Activated CD4-positive, alpha-beta T cell treated with anti-CD3 and anti-CD28 coated beads, Interleukin-2, amount 10 ng/mL, durations not matched to agents 24 days and 14 days (primary cell): Measurements from ENCODE around the gene AANAT. TPM values are rescaled to one million over a fixed set of nuclear protein-coding genes. Genes with fewer than 3 reads are reported as not detected.

Experiments used
- DNase-seq: peaks from one replicate; pipeline ENCODE4 v3.0.0; 2022
- H3K27ac Mint-ChIP-seq: one replicate; pipeline ENCODE4 v1.8.0; 2022; ENCODE audit warnings: mild to moderate bottlenecking, mixed read lengths
- H3K27me3 Mint-ChIP-seq: one replicate; pipeline ENCODE4 v1.8.0; 2022; ENCODE audit warnings: mixed read lengths
- H3K36me3 Mint-ChIP-seq: one replicate; pipeline ENCODE4 v1.8.0; 2022; ENCODE audit warnings: low read depth, mild to moderate bottlenecking, mixed read lengths
- H3K4me1 Mint-ChIP-seq: one replicate; pipeline ENCODE4 v1.8.0; 2021; ENCODE audit warnings: mixed read lengths
- H3K4me3 Mint-ChIP-seq: one replicate; pipeline ENCODE4 v1.8.0; 2022; ENCODE audit warnings: mild to moderate bottlenecking, moderate library complexity, mixed read lengths
- H3K9me3 Mint-ChIP-seq: one replicate; pipeline ENCODE4 v1.8.0; 2021; ENCODE audit warnings: mixed read lengths
- intact Hi-C: fragments of 100-400 bp; cut with micrococcal nuclease; formaldehyde crosslinking; loops from one replicate; pipeline ENCODE4 v1.15.1; 2023
- total RNA-seq: library from RNA; stranded (reverse); gene quantifications from 2 replicates; pipeline ENCODE4 v1.2.3, GENCODE V29; 2022

AANAT gene
- total RNA-seq, 1 donor from 2014 or later = not detected

DNA sequence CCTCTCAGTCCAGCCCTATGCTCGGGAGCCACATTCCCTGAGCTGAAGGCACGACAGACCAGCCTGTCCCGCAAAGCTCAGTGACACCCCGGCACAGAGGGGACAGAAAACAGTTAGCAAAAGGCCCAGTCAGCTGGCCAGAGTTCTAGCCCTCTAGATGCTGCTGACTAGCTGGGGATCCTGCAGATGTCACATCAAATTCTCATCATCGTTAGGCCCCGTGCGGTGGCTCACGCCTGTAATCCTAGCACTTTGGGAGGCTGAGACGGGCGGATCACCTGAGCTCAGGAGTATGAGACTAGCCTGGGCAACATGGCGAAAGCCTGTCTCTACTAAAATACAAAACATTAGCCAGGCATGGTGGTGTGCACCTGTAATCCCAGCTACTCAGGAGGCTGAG lies 31.7 kb upstream of the AANAT start:
- no peak for DNase-seq
- H3K9me3 Mint-ChIP-seq = no peaks in the 10 kb centered on the region
- H3K27me3 Mint-ChIP-seq = no peaks in the 10 kb centered on the region
- no peak overlapping the region for H3K27ac Mint-ChIP-seq
- H3K4me1 Mint-ChIP-seq = peaks cover 12% of the 10 kb centered on the region
- intact Hi-C loops = no loop called here
- H3K4me3 Mint-ChIP-seq = no peak overlapping the region
- H3K36me3 Mint-ChIP-seq = peaks cover 2% of the 10 kb centered on the region

DNA sequence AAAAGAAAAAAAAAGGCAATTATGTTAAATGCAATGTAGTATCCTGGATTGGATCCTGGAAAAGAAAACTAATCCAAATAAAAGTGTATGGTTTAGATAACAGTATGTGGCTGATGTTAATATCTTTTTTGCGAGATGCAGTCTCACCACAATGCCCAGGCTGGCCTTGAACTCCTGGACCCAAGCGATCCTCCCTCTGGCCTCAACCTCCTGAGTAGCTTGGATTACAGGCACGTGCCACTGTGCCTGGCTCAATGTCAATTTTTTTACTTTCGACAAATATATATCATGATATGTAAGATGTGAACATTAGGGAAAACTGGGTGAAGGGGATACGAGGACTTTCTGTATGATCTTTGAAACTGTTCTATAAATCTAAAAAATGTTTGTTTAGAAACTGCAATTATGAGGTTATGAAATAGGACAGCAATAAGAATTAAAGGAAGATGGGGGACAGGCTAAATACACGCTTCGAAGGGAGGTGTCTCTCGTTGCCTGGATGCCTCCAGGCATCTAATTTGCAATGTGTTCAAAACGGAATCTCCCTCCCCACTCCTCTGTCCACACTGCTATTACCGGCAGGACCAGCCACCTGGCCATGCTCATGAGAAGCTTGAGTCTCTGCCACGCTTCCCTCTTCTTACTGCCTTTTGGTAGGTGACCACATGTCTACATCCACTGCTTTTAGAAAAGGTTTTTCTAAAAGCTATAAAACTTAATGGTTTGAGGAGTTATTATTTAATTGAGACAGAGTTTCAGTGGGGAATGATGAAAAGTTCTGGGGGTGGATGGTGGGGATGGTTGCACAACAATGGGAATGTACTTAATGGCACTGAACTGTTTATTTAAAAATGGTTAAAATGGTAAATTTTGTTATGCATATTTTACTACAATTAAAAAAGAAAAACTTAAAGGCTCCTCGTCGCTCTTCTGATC lies 29.7 kb upstream of the AANAT start:
- H3K27ac Mint-ChIP-seq = no peak overlapping the region
- H3K4me1 Mint-ChIP-seq = peaks cover 26% of the 10 kb centered on the region
- no peaks in the 10 kb centered on the region for H3K9me3 Mint-ChIP-seq
- no peaks in the 10 kb centered on the region for H3K27me3 Mint-ChIP-seq
- intact Hi-C loops = no loop called here
- no peak overlapping the region for H3K4me3 Mint-ChIP-seq
- H3K36me3 Mint-ChIP-seq = peaks cover 3% of the 10 kb centered on the region
- no peak for DNase-seq

DNA sequence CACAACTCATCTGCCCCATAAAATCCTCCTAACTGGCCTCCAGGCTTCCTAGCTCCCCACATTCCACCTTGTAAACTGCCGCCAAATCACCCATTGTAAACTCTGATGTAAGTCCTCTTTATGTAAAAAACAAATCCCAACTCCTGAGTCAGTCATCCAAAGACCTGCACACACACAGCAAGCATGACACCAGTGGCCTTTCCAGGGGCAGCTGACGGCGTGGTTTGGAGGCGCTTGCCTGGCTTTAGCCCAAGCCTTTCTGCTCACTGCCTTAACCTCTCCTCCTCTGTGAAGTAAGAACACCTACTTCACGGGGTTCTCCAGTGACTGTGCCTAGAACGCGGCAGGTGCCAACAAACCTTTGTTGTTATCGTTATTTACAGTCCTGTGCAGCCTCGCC lies 28.5 kb upstream of the AANAT start:
- no peaks in the 10 kb centered on the region for H3K27me3 Mint-ChIP-seq
- H3K9me3 Mint-ChIP-seq = no peaks in the 10 kb centered on the region
- H3K4me3 Mint-ChIP-seq = no peak overlapping the region
- peaks cover 6% of the 10 kb centered on the region for H3K36me3 Mint-ChIP-seq
- intact Hi-C loops = no loop called here
- no peak for DNase-seq
- H3K4me1 Mint-ChIP-seq = peaks cover 35% of the 10 kb centered on the region
- H3K27ac Mint-ChIP-seq = no peak overlapping the region

DNA sequence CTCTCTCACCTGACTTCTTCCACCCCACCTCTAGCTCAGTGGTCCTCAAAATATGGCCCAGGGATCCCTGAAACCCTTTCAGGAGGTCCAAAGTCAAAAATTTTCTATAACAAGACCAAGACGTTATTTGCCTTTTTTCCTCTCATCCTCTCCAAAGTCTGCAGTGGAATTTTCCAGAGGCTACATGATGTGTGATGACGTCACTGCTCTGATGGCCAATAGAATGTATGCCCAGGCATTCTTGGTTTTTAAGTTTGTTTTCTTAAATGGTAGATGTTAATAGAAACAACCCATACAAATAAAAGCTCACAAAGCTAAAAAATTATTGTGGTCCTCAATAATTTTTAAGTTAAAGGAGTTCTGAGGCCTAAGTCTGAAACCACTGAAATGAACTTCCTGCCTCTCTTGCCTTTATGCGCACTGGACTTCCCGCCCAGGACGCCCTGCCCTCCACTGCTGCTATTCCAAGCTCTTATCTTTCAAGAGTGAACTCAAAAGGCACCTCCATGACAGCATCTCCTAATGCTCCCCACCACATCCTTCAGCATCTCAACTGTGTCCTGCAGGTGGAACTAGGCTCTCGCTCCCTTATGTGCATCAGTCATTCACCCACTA lies 28.0 kb upstream of the AANAT start:
- DNase-seq = no peak
- H3K27me3 Mint-ChIP-seq = no peaks in the 10 kb centered on the region
- H3K4me3 Mint-ChIP-seq = no peak overlapping the region
- intact Hi-C loops = no loop called here
- H3K27ac Mint-ChIP-seq = no peak overlapping the region
- no peaks in the 10 kb centered on the region for H3K9me3 Mint-ChIP-seq
- H3K36me3 Mint-ChIP-seq = peaks cover 6% of the 10 kb centered on the region
- peaks cover 35% of the 10 kb centered on the region for H3K4me1 Mint-ChIP-seq

DNA sequence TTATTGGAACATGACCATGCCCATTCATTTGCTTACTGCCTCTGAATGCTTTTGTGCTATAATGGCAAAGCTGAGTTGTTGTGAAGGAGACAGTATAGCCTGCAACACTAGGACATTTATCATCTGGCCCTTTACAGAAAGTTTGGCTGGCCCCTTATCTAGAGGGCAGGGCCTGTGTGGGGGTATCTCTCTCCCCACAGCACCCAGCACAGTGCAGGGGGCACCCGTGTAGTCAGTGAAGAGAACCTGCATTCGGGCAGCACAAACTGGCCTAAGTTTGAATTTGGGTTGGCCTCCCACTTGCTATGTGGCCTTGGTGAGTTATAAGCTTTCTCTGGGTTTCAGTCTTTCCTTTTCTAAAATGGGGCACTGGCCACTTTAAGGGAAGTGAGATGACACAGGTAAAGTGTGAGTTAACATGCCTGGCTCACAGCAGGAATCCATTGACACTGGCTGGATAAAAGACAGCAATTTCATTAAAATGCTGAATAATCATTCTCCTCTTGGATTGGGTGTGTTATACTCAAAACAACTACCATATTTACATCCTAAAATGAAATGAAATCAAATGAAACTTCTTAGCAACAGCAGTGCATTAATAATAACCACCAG lies 26.5 kb upstream of the AANAT start:
- Mint-ChIP-seq H3K27me3 (no peaks in the 10 kb centered on the region), H3K9me3 (no peaks in the 10 kb centered on the region), H3K36me3 (peaks cover 6% of the 10 kb centered on the region), H3K4me3 (no peak overlapping the region), H3K27ac (no peak overlapping the region), H3K4me1 (peaks cover 45% of the 10 kb centered on the region)
- no peak for DNase-seq
- intact Hi-C loops = no loop called here

DNA sequence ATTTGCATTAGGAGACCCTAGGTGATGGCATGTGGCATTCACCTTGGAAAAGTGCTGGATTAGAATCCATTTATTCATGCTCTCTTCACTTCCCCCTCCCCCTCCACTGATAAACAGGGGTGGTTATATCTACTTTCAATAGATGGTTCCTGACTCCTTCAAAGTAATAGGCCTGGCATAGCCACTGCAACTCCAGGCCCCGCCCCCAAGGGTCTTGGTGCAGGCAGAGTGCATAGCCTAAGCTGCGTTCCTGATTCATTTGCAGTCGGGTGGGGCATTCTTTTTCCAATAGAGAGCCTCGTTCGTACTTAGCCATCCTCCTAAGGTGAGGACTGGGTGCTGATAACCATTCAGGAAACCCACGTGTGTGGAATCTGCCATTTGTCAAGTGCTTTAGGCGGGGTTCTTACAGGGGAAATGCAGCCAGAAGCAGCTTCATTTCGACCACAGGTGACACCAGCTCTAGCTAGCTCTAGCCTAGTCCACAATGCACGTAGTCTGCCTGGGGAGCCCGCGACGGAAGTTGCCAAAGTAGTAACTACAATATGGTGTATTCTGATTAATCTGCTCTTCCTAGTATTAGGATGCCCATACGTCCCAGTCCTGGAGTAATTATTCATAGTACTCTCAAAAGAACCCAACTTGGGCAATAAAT lies 25.6 kb upstream of the AANAT start:
- H3K4me1 Mint-ChIP-seq = peaks cover 52% of the 10 kb centered on the region

DNA sequence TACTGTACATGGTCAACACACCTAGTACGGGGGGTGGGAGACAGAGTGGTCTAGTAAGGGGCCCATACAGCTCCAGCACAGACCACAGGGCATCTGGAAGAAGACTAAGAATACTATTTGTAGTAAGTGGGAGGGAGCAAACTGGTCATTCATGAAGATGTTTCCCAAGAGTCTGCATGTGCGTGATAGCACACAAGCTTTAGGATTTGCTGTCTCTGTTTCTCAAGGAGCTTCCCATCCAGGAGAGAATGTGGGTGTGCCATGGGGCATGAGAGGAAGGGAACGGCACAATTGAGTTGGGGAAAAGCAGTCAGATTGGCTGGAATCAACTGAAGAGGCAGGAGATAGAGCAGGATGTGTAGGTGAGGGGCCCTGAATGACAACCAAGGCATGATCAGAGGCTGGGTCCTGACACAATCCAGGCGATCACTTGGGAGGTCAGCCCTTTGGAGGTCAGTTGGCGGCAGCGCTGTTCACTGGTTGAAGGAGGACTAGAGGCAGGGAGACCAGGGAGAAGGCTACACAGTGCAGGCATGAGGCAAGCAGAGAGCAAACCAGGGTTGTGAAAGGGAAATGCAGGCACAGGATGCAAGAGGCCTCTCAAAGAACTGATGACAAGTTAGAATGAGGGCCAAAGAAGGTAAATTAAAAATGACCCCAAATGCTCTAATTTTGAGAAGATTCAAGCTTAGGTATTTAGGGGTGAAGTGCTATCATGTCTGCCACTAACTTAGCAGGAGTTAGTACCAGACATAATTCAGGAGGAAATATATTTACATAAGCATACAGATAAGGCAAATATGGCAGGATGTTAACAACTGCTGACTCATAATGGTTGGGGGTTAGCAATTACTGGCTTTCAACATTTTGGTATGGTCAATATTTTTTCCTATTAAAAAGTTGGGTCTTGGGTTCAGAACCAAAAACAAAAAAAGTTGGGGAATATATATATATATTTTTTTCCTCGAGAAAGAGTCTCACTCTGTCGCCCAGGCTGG lies 24.8 kb upstream of the AANAT start:
- H3K27ac Mint-ChIP-seq = peak overlapping the region; percentile 76
- no peaks in the 10 kb centered on the region for H3K9me3 Mint-ChIP-seq
- peaks cover 6% of the 10 kb centered on the region for H3K36me3 Mint-ChIP-seq
- peaks cover 61% of the 10 kb centered on the region for H3K4me1 Mint-ChIP-seq
- DNase-seq = no peak
- H3K27me3 Mint-ChIP-seq = no peaks in the 10 kb centered on the region
- intact Hi-C loops = no loop called here
- H3K4me3 Mint-ChIP-seq = peak overlapping the region; percentile 42

More for the DNA sequence above, 25.6 kb upstream of the AANAT start:
- Mint-ChIP-seq H3K27me3 (no peaks in the 10 kb centered on the region), H3K36me3 (peaks cover 6% of the 10 kb centered on the region), H3K9me3 (no peaks in the 10 kb centered on the region), H3K27ac (no peak overlapping the region), H3K4me3 (peak overlapping the region; percentile 42)
- no peak for DNase-seq
- intact Hi-C loops = no loop called here

DNA sequence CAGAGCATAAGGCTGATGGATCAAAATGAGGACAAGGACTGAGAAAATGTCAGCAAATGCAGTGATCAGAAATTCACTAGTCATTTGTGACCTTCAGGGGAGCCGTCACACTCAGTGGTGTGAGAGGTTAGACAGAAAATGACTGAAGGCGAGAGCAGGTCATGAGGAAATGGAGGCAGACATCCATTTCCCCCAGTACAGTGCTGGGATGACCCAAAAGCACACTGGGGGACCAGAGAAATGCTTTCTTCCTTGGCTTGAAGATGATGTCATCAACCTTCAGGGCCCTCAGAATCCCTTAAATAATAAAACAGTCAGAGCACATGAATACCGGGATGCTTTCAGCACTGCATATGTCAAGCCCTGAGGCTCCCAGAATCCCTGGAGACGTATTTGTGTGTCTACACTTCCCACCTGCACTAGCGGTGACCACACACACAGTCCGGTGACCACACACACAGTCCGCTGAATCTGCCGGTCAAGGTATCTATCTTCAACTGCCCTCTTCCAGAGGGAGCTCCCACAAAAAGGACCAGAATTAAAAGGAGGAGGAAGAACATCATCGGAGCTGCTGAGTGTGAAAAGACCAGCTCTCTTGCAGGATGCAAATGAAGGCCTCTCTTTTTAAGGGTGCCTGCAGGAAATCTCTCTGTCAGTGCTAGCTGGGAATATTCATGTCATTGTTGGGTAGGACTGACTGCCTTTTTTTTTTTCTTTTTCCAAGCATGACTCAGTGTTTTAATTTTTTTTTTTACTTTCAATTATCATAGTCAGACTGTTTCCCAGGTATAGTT lies 22.7 kb upstream of the AANAT start:
- H3K9me3 Mint-ChIP-seq = no peaks in the 10 kb centered on the region
- intact Hi-C loops = no loop called here
- peaks cover 68% of the 10 kb centered on the region for H3K4me1 Mint-ChIP-seq
- H3K27ac Mint-ChIP-seq = no peak overlapping the region
- no peaks in the 10 kb centered on the region for H3K27me3 Mint-ChIP-seq
- peaks cover 4% of the 10 kb centered on the region for H3K36me3 Mint-ChIP-seq
- DNase-seq = no peak
- H3K4me3 Mint-ChIP-seq = no peak overlapping the region

DNA sequence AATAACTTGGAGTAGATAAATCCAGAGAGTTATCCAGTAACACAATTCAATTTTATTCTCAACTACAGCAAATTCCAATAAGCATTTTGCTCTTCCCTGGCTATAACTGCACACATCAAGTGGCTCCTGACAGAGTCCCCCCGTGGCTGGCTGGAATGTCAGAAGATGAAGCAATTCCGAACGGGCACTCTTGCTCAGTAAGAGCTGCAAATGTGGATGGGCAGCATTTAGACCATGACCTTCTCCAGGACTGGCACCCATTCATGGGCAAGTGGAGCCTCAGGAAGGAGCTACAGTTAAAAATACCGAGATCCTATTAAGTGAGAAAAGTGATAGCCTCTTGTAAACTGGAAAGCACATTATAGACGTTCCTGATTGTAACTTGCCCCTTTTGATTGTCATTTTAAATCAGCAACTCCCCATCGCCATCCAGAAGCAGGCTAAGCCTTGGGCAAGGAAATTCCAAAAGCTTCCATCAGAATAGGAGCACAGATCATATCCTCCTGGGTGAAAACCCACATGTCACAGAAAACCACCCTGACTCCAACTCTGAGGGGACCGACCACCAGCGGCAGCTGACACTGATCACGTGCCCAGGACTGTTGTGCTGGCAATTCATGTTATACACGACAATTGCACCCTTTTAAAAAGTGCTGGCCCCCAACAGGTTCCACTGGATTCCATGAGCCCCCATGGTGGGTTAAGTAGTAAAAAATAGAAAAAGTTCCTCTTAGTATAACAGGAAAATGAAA lies 21.5 kb upstream of the AANAT start:
- no peak overlapping the region for H3K4me3 Mint-ChIP-seq
- no peak for DNase-seq
- H3K27me3 Mint-ChIP-seq = no peaks in the 10 kb centered on the region
- intact Hi-C loops = no loop called here
- H3K4me1 Mint-ChIP-seq = peaks cover 68% of the 10 kb centered on the region
- no peaks in the 10 kb centered on the region for H3K9me3 Mint-ChIP-seq
- peak overlapping the region; percentile 3 for H3K27ac Mint-ChIP-seq
- H3K36me3 Mint-ChIP-seq = peaks cover 7% of the 10 kb centered on the region

DNA sequence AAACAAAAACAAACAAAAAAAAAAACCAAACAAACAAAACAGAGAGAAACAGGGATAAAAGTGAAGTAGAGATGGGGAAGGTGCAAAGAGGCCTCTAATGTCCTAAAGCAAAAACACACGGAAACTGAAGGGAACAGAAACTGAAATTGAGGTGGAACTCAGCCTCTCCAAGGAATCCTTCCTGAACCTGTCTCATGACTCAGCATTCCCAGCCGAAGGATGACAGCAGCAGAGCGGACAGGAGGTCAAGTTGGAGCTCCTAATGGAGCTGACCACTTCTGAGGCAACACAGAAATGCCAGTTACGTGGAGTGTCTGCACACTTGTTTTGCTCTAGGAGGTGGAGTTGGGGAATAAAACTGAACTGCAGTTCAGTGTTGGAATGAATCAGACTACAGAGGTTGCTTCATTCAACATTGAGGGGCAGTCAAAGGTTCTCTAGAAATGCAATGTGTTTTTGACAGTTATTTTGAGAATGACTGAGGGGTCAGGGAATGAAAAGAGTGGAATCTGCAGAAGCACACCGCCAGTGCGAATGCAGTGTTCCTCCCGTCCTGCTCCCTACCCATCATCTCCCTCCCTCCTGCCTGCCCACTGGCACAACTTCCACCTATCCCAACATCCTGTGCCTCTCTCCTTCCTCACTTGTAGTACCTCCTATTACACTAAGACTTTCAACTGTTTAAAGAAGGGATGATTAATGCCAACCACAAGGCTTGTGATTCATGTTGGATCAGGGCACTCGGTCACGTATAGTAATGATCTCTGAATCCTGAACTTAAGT lies 20.8 kb upstream of the AANAT start:
- Mint-ChIP-seq H3K27ac (peak overlapping the region; percentile 3), H3K4me3 (no peak overlapping the region), H3K9me3 (no peaks in the 10 kb centered on the region), H3K36me3 (peaks cover 10% of the 10 kb centered on the region), H3K27me3 (no peaks in the 10 kb centered on the region), H3K4me1 (peaks cover 71% of the 10 kb centered on the region)
- no peak for DNase-seq
- intact Hi-C loops = no loop called here

DNA sequence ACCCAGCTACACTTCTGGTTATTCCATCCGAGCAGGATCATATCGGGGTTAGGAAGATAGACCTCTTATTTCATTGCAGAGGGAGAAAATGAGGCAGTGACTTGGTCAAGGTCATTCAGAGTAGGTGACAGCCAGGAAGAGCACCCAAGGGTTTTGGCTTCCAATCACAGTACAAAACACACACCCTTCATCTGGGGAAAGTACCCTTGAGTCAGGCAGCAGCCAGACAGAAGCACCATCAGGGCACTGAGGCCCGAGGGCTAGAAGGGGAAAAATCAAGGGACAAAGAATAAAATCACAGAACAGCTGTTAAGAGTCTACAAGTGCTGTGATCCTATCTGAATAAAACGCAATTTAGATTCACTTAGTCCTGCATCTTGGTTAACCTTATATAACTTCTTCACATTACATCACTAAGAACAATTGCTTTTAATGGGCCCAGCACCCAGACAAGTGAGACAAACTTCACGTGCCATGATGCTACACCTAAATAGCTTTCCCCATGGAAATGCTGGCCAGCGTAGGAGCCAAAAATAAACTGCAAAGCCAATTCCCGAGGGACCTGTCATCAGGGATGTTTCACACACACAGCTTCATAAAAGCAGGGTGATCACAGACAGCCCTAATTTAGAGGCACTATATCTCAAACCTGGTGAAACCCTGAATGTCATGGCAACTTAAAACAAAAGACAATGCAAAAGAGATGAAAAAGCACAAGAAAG lies 19.3 kb upstream of the AANAT start:
- Mint-ChIP-seq H3K36me3 (peaks cover 9% of the 10 kb centered on the region), H3K27ac (peak overlapping the region; percentile 46), H3K4me1 (peaks cover 62% of the 10 kb centered on the region), H3K9me3 (no peaks in the 10 kb centered on the region), H3K4me3 (no peak overlapping the region), H3K27me3 (no peaks in the 10 kb centered on the region)
- DNase-seq = no peak
- intact Hi-C loops = no loop called here
